ENCODE measurements around the gene CCDC152. TPM values are rescaled to one million over a fixed set of nuclear protein-coding genes. Genes with fewer than 3 reads are reported as not detected.

Gene CCDC152
- total RNA-seq, 1 experiment from 2014 or later: 0.13 TPM

DNA sequence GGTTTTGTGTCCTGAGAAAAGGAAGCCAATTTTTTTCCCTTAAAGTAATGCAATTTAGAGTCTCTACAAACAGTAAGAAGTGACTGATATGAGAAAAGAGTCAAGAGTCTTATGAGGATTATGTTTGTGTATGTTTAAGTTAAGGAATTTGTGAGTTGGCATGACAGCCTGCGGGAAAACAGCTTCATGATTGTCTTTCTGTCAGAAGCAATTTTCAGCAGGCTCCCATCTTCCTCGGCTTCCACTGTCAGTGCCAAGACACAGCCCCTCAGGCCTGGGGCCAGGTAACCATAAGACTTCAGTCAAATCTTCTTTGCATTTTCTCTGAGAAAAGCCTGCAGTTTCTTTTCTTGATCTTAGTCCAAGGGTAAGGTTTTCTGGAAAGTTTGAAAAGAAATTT is 72.1 kb downstream of the CCDC152 start:
- H3K27ac ChIP-seq (ENCODE audit: insufficient read length, low read depth, low read length): no peak overlapping the region
- H3K4me1 Mint-ChIP-seq: no peaks in the 10 kb centered on the region
- H2AK5ac ChIP-seq (ENCODE audit: insufficient read length, low read length): no peak overlapping the region
- no peak overlapping the region for H4K5ac ChIP-seq (ENCODE audit: insufficient read length, low read depth, low read length)
- H3K14ac ChIP-seq (ENCODE audit: insufficient read depth, low read length): no peak overlapping the region
- H3K79me2 ChIP-seq (ENCODE audit: insufficient read depth, low read length): no peaks in the 10 kb centered on the region
- no peak overlapping the region for H3K56ac ChIP-seq (ENCODE audit: insufficient read length, low read depth, low read length)
- no peaks in the 10 kb centered on the region for H4K20me1 ChIP-seq (ENCODE audit: control insufficient read depth, insufficient read depth, insufficient read length)
- H3K27ac Mint-ChIP-seq: no peak overlapping the region
- no peaks in the 10 kb centered on the region for H3K79me1 ChIP-seq (ENCODE audit: insufficient read depth, low read depth, low read length, poor library complexity, severe bottlenecking)
- no peak overlapping the region for H4K8ac ChIP-seq (replicated peaks; ENCODE audit: insufficient read length, low read depth, low read length)
- H4K91ac ChIP-seq (ENCODE audit: insufficient read length, low read depth, low read length): no peak overlapping the region
- no peaks in the 10 kb centered on the region; a peak in 1 of 5 replicates for H3K9me3 Mint-ChIP-seq
- H2BK5ac ChIP-seq (ENCODE audit: insufficient read length, low read length): no peak overlapping the region
- H3K18ac ChIP-seq (ENCODE audit: insufficient read length, low read depth, low read length): no peak overlapping the region
- no peak overlapping the region for H3K4me3 Mint-ChIP-seq
- H3K27me3 ChIP-seq (ENCODE audit: insufficient read depth, low read length): no peaks in the 10 kb centered on the region
- H3K27me3 Mint-ChIP-seq (ENCODE audit: low read depth): no peaks in the 10 kb centered on the region; the same call in 1 of the 2 replicates
- H3K9ac ChIP-seq (ENCODE audit: extremely low read depth, insufficient read length, low read length): no peak overlapping the region
- no peak overlapping the region for H3K4ac ChIP-seq (ENCODE audit: low read depth, low read length)
- H3K23me2 ChIP-seq (ENCODE audit: insufficient read length, low read depth, low read length, poor library complexity, severe bottlenecking): no peaks in the 10 kb centered on the region
- H3K9me3 ChIP-seq (ENCODE audit: control insufficient read depth, low read depth, low read length): no peaks in the 10 kb centered on the region
- no peak overlapping the region for H2BK12ac ChIP-seq (ENCODE audit: insufficient read length, low read depth, low read length)
- H3T11ph ChIP-seq (ENCODE audit: low read length): no peak overlapping the region
- H2BK20ac ChIP-seq (ENCODE audit: low read depth, low read length, poor library complexity, severe bottlenecking): no peak overlapping the region
- H2BK15ac ChIP-seq (ENCODE audit: low read depth, low read length): no peak overlapping the region
- no peak for TF ChIP-seq CTCF (conservative IDR thresholded peaks at IDR 0.05)
- no peak overlapping the region for H2AFZ ChIP-seq (ENCODE audit: low read length)
- H2BK120ac ChIP-seq (ENCODE audit: low read depth, low read length, poor library complexity, severe bottlenecking): no peak overlapping the region
- no CpG with 5 or more reads among the region's 2 CpGs for WGBS (ENCODE audit: extremely low coverage, insufficient read length, low lambda C conversion rate)
- no peaks in the 10 kb centered on the region for H3K4me1 ChIP-seq (ENCODE audit: insufficient read depth, low read length)
- H3K4me2 ChIP-seq (ENCODE audit: insufficient read depth, insufficient read length, low read length): no peak overlapping the region
- no peak overlapping the region for H3K23ac ChIP-seq (ENCODE audit: insufficient read length, low read depth, low read length)
- H3K36me3 Mint-ChIP-seq (ENCODE audit: insufficient read depth in 1 of 3, low read depth in 3 of 3): no peaks in the 10 kb centered on the region
- no peak for DNase-seq
